Hematopoietic multipotent progenitor cell (in vitro differentiated cells): ENCODE data around the gene PRXL2C. TPM values are rescaled to one million over a fixed set of nuclear protein-coding genes. Genes with fewer than 3 reads are reported as not detected.
A peak's percentile ranks its signal among the peaks of the same experiment; 100 is the strongest.
"Not testable (repeated sequence)": the region's sequence is repeated elsewhere in the genome, so short reads cannot be mapped to it uniquely, and the experiment has no call there.

Experiments
- DNase-seq, 3 donors: peaks; one replicate each; pipeline ENCODE4 v3.0.0-alpha.2; 2011 to 2015; ENCODE audit warnings: low read depth in 2 of 3, low spot score in 2 of 3
- total RNA-seq: library from RNA; depleted of rRNA; stranded (reverse); fragments of >200 nt; gene quantifications from one replicate; pipeline ENCODE4 v1.2.3, GENCODE V29; 2012

PRXL2C gene
- total RNA-seq, 1 donor: 17.8 TPM

GRCh38 chr9:96614664-96615063 lies 40.5 kb downstream of the PRXL2C start:
- DNase-seq: not testable (repeated sequence)

- DNase-seq: no peak
Observed at GRCh38 chr9:96612966-96613589, 42.0 kb downstream of the PRXL2C start.

- DNase-seq: peak in 2 of 3 donors; percentile 11 to 21
Observed at GRCh38 chr9:96612105-96612965, 42.8 kb downstream of the PRXL2C start.

- no peak for DNase-seq
Observed at GRCh38 chr9:96611302-96611701, 43.8 kb downstream of the PRXL2C start.

GRCh38 chr9:96609732-96610131 lies 45.4 kb downstream of the PRXL2C start:
- no peak for DNase-seq

GRCh38 chr9:96607971-96608370 lies 47.1 kb downstream of the PRXL2C start:
- DNase-seq: no peak

- DNase-seq: no peak
Observed at GRCh38 chr9:96605328-96605727, 49.8 kb downstream of the PRXL2C start.

- DNase-seq: no peak
Observed at GRCh38 chr9:96604004-96604319, 51.2 kb downstream of the PRXL2C start.

GRCh38 chr9:96603305-96604003 lies 51.7 kb downstream of the PRXL2C start:
- DNase-seq: no peak

GRCh38 chr9:96599298-96599697 lies 55.8 kb downstream of the PRXL2C start:
- DNase-seq: no peak

GRCh38 chr9:96596601-96597111 lies 58.5 kb downstream of the PRXL2C start:
- DNase-seq: no peak

Other genes with a start within 250 kb of the PRXL2C start
- 3.8 TPM for gene ZNF367, start 236.9 kb downstream of the PRXL2C start, total RNA-seq
- 1.3 TPM for gene HABP4, start 205.1 kb downstream of the PRXL2C start, total RNA-seq
- gene CDC14B, start 35.5 kb downstream of the PRXL2C start, total RNA-seq: 7.5 TPM
- gene ZNF510, start 122.8 kb upstream of the PRXL2C start, total RNA-seq: 12.9 TPM
- gene ZNF782, start 199.2 kb upstream of the PRXL2C start, total RNA-seq: 4.8 TPM